Activated naive CD8-positive, alpha-beta T cell treated with anti-CD3 and anti-CD28 coated beads for 36 hours (primary cell): Measurements from ENCODE around the gene CACNA1I. TPM values are rescaled to one million over a fixed set of nuclear protein-coding genes. Genes with fewer than 3 reads are reported as not detected.

Experiments used
- DNase-seq: peaks from one replicate; pipeline ENCODE4 v3.0.0; 2021
- H3K27ac Mint-ChIP-seq: one replicate; pipeline ENCODE4 v1.8.0; 2022; ENCODE audit warnings: mild to moderate bottlenecking, moderate library complexity, mixed read lengths
- H3K27me3 Mint-ChIP-seq: one replicate; pipeline ENCODE4 v1.8.0; 2022; ENCODE audit warnings: mild to moderate bottlenecking, mixed read lengths
- H3K36me3 Mint-ChIP-seq: one replicate; pipeline ENCODE4 v1.8.0; 2021; ENCODE audit warnings: mild to moderate bottlenecking, mixed read lengths
- H3K4me1 Mint-ChIP-seq: one replicate; pipeline ENCODE4 v1.8.0; 2021; ENCODE audit warnings: mixed read lengths
- H3K4me3 Mint-ChIP-seq: one replicate; pipeline ENCODE4 v1.8.0; 2022; ENCODE audit warnings: mild to moderate bottlenecking, moderate library complexity, mixed read lengths
- H3K9me3 Mint-ChIP-seq: one replicate; pipeline ENCODE4 v1.8.0; 2022; ENCODE audit warnings: mixed read lengths
- total RNA-seq, 2 experiments: library from RNA; stranded (reverse); gene quantifications; one replicate each; pipeline ENCODE4 v1.2.3, GENCODE V29; 2021

The CACNA1I gene
- total RNA-seq, 2 experiments from 2014 or later: 0.26 to 0.27 TPM

- Mint-ChIP-seq H3K4me3 (no peak overlapping the region), H3K36me3 (no peaks in the 10 kb centered on the region), H3K4me1 (no peaks in the 10 kb centered on the region), H3K9me3 (no peaks in the 10 kb centered on the region), H3K27me3 (no peaks in the 10 kb centered on the region), H3K27ac (no peak overlapping the region)
- no peak for DNase-seq
These were observed 79.0 kb downstream of the CACNA1I start for GRCh38 chr22:39649500-39650089.

GRCh38 chr22:39651053-39651996 is 80.8 kb downstream of the CACNA1I start:
- Mint-ChIP-seq H3K4me1 (no peaks in the 10 kb centered on the region), H3K9me3 (no peaks in the 10 kb centered on the region), H3K4me3 (no peak overlapping the region), H3K27ac (no peak overlapping the region), H3K36me3 (no peaks in the 10 kb centered on the region), H3K27me3 (no peaks in the 10 kb centered on the region)
- DNase-seq: no peak

DNA sequence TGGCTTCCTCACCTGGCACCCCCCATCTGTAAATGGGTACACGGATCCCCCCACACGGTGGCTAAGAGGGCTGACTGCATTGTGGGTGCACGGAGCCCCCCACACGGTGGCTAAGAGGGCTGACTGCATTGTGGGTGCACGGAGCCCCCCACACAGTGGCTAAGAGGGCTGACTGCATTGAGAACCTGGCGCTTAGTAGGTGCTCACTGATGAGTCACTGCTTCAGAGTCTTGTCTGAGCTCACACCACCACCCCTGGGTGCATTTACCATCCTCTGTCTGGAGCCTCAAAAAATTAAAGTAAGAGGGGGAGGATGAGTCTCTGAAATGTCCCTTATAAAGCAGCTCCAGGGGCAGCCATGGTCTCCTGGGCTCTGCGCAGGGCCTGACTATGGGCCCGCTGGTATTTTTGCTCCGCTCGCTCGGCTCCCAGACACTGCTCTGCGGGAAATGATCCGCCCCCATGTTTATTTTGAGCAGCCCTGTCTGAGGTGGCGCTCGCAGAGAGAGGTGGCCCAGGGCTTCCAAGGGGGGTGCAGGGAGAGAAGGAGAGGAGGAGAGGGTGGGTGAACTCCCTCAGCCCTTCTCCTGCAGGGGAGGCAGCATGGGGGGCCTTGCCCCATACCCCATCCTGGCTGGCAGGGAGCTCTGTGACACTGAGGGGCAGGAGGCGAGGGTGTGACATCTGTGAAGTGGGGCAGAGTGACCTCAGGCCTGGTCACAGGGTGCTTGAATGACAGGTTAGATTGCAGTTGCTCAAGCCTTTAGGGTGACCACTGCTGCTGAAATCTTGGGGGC is 82.6 kb downstream of the CACNA1I start:
- H3K27ac Mint-ChIP-seq: no peak overlapping the region
- H3K36me3 Mint-ChIP-seq: no peaks in the 10 kb centered on the region
- no peaks in the 10 kb centered on the region for H3K9me3 Mint-ChIP-seq
- H3K27me3 Mint-ChIP-seq: peaks cover 3% of the 10 kb centered on the region
- DNase-seq: no peak
- no peak overlapping the region for H3K4me3 Mint-ChIP-seq
- H3K4me1 Mint-ChIP-seq: peaks cover 6% of the 10 kb centered on the region

DNA sequence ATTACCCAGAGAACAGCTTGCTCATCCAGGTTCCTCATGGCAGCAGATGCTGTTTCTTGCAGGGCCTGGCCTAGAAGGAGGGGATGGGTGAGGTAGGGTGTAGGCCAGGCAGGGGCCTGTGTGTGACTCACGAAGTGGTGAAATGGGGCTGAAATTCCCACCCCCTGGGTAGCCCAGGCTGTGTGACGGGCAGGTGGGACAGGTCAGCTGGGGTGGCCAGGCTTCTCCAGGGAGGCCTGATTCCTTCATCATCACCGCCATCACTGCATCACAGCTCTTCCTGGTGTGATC is 83.2 kb downstream of the CACNA1I start:
- Mint-ChIP-seq H3K36me3 (no peaks in the 10 kb centered on the region), H3K4me1 (peaks cover 12% of the 10 kb centered on the region), H3K27me3 (peaks cover 3% of the 10 kb centered on the region), H3K9me3 (no peaks in the 10 kb centered on the region), H3K4me3 (no peak overlapping the region), H3K27ac (no peak overlapping the region)
- DNase-seq: no peak

DNA sequence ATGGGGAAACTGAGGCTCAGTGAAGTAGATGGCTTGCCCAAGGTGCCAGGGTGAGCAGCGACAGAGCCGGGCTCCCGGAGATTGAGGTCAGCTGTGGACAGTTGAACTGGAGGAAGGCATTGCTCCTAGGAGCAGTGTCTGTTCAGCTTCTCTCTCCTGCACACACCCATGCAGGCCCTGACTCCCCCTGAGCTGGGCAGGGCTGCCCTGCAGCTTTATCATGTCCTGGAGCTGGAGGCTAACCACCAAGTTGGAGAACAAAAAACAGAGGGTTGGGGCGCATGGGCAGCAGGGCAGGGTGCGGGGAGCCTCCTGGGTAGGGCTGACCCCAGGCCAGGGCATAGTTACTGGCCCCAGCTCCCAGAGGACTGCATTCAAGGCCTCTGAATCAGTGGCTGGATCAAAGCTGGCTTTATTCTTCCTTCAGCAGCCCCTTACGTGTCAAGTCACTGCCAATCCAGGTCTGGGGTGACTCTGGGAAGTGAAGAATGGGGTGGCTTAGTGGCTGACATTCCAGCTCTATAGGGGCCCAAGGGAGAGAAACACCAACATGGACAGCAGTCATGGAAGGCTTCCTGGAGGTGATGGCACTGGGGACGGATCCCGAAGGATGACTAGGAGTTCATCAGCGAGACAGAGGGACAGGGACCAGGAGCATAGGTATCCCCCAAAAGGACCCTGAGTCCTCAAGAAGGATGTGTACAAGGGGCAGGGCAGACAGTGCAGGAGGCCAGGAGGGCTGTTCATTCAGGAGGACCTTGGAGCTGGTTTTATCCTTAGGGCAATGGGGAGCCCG is 83.8 kb downstream of the CACNA1I start:
- H3K27me3 Mint-ChIP-seq: peaks cover 3% of the 10 kb centered on the region
- H3K4me1 Mint-ChIP-seq: peaks cover 16% of the 10 kb centered on the region
- no peaks in the 10 kb centered on the region for H3K9me3 Mint-ChIP-seq
- H3K4me3 Mint-ChIP-seq: no peak overlapping the region
- no peak overlapping the region for H3K27ac Mint-ChIP-seq
- no peak for DNase-seq
- no peaks in the 10 kb centered on the region for H3K36me3 Mint-ChIP-seq

- DNase-seq: no peak
- no peak overlapping the region for H3K27ac Mint-ChIP-seq
- no peaks in the 10 kb centered on the region for H3K36me3 Mint-ChIP-seq
- no peak overlapping the region for H3K4me3 Mint-ChIP-seq
- peaks cover 16% of the 10 kb centered on the region for H3K4me1 Mint-ChIP-seq
- peaks cover 3% of the 10 kb centered on the region for H3K27me3 Mint-ChIP-seq
- H3K9me3 Mint-ChIP-seq: no peaks in the 10 kb centered on the region
These were observed 84.5 kb downstream of the CACNA1I start for GRCh38 chr22:39655004-39655579.

DNA sequence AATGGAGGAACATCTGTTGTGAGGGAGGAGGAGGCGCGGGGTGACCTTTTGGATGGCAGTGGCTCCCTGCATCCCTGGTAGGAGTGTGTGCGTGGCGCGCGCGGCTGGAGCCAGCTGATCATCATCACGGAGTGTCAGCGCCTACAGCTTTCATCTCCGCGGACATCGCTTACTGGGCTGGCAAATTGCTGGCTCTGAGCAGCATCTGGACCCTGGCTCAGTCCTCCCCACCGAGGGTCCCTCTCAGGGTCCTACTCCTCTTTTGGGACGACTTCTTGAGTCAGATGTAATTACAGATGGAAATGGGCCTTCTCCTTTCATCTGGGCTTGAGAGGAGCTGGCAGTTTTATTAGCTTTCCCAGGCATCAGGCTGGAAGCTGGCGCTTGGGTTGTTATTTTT is 85.3 kb downstream of the CACNA1I start:
- Mint-ChIP-seq H3K4me1 (peaks cover 16% of the 10 kb centered on the region), H3K4me3 (no peak overlapping the region), H3K27me3 (peaks cover 3% of the 10 kb centered on the region), H3K27ac (no peak overlapping the region), H3K9me3 (no peaks in the 10 kb centered on the region), H3K36me3 (no peaks in the 10 kb centered on the region)
- no peak for DNase-seq

DNA sequence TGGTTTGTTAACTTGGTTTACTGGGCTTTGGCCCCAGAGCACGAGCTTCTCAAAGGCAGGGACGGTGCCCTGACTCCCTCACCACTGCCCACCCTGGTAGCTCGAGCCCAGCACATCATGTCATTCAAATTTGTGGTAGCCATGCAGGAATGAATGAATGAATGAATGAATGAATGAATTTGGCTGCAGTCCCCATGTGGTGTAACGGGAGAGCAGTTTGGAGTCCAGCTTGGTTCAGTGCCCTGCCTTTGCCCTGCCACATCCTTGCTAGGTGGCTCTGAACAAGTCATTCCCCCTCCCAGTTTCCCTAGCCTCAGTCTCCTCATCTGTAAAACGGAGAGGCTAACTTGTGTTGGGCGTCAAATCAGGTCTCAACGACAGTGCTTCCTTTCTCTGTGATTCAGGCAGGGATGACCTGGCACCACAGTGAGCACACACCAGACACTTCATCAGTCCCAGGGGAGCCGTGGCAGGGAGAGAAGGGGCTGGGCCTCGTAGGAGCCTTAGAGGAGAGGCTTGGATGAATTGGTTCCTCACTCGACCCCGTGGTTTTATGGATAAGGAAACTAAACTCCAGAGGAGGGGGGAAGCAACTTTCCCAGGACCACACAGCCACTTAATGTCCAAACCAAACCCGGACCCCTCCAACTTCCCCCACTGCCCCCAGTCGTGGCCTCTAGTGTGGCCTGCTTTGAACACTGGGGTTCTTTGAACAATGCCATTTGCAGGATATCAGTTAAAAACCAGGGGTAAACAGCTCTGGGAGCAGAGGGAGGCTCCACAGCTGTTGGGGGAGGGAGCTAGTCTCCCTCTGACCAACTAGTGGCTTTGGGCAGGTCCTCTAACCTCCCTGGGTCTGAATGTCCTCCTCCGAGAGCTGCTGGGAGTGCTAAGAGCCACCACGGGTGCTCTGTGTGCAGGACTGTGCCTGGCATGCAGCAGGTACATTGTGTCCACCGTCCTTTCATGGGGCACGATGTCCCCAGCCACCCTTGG is 86.2 kb downstream of the CACNA1I start:
- Mint-ChIP-seq H3K27me3 (peaks cover 8% of the 10 kb centered on the region), H3K27ac (no peak overlapping the region), H3K4me3 (no peak overlapping the region), H3K36me3 (no peaks in the 10 kb centered on the region), H3K9me3 (no peaks in the 10 kb centered on the region), H3K4me1 (peaks cover 16% of the 10 kb centered on the region)
- no peak for DNase-seq

- Mint-ChIP-seq H3K4me3 (no peak overlapping the region), H3K4me1 (peaks cover 20% of the 10 kb centered on the region), H3K27ac (no peak overlapping the region), H3K9me3 (no peaks in the 10 kb centered on the region), H3K27me3 (peaks cover 16% of the 10 kb centered on the region), H3K36me3 (no peaks in the 10 kb centered on the region)
- no peak for DNase-seq
These were observed 87.8 kb downstream of the CACNA1I start for GRCh38 chr22:39658367-39658766.

DNA sequence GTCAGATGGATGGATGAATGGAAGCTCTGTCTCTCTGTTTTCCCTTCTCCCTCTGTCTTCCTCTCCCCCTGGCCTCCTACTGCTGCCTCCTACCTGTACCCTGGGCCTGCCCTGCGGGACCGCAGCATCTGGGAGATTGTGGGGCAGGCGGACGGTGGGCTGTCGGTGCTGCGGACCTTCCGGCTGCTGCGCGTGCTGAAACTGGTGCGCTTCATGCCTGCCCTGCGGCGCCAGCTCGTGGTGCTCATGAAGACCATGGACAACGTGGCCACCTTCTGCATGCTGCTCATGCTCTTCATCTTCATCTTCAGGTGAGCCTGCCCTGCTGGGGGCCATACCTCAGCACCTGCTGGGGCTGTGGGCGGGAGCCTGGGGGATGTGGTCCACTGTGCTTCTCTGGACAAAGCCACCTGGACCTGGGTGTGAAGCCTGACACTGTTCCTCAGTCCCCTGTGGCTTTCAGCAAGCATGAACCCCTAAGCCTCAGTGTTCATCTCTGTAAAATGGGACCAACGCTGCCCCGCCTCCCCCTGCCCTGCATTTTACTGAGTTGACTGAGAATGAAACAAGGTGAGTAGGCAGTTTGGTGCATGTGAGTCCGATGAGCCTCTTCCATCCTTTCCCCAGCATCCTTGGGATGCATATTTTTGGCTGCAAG is 88.4 kb downstream of the CACNA1I start:
- Mint-ChIP-seq H3K4me1 (peaks cover 20% of the 10 kb centered on the region), H3K27ac (no peak overlapping the region), H3K4me3 (no peak overlapping the region), H3K27me3 (peaks cover 17% of the 10 kb centered on the region), H3K36me3 (no peaks in the 10 kb centered on the region), H3K9me3 (no peaks in the 10 kb centered on the region)
- DNase-seq: no peak

DNA sequence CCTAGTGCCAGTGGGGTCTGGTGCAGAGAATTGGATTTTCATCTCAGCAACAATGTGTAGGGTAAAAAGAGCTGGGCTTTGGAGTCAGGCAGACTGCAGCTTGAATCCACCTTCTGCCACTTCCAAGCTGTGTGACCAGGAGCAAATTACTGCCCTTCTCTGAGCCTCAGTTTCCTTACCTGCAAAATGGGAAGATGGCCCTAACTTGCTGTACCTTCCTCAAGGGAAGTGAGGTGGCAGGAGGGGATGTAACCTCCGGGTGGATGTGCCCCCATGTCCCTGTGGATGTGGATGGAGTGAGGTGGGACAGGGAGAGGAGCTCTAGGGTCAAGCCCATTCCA is 90.9 kb downstream of the CACNA1I start:
- H3K27ac Mint-ChIP-seq: no peak overlapping the region
- no peak for DNase-seq
- H3K27me3 Mint-ChIP-seq: peaks cover 17% of the 10 kb centered on the region
- no peaks in the 10 kb centered on the region for H3K9me3 Mint-ChIP-seq
- no peaks in the 10 kb centered on the region for H3K36me3 Mint-ChIP-seq
- peak overlapping the region; percentile 32 for H3K4me3 Mint-ChIP-seq
- peaks cover 20% of the 10 kb centered on the region for H3K4me1 Mint-ChIP-seq

GRCh38 chr22:39661842-39662685 is 91.5 kb downstream of the CACNA1I start:
- DNase-seq: peak; percentile 85
- no peaks in the 10 kb centered on the region for H3K9me3 Mint-ChIP-seq
- H3K27me3 Mint-ChIP-seq: peaks cover 14% of the 10 kb centered on the region
- H3K4me1 Mint-ChIP-seq: peaks cover 20% of the 10 kb centered on the region
- H3K4me3 Mint-ChIP-seq: peak overlapping the region; percentile 74
- H3K27ac Mint-ChIP-seq: no peak overlapping the region
- H3K36me3 Mint-ChIP-seq: no peaks in the 10 kb centered on the region

GRCh38 chr22:39662686-39663052 is 92.1 kb downstream of the CACNA1I start:
- no peak overlapping the region for H3K27ac Mint-ChIP-seq
- no peaks in the 10 kb centered on the region for H3K36me3 Mint-ChIP-seq
- H3K4me1 Mint-ChIP-seq: peaks cover 17% of the 10 kb centered on the region
- peak overlapping the region; percentile 40 for H3K4me3 Mint-ChIP-seq
- no peaks in the 10 kb centered on the region for H3K9me3 Mint-ChIP-seq
- peaks cover 14% of the 10 kb centered on the region for H3K27me3 Mint-ChIP-seq
- DNase-seq: no peak
